ENCODE data around the gene KLHDC9.
"Not testable (repeated sequence)": the region's sequence is repeated elsewhere in the genome, so short reads cannot be mapped to it uniquely, and the experiment has no call there.

The KLHDC9 gene

GRCh38 chr1:161096015-161096414 is 2.1 kb upstream of the KLHDC9 start:
- DNase-seq: no peak

GRCh38 chr1:161096530-161096929 is 1.6 kb upstream of the KLHDC9 start:
- DNase-seq: no peak

- DNase-seq: no peak
Observed at GRCh38 chr1:161099090-161099802, 1.1 kb downstream of the KLHDC9 start.

GRCh38 chr1:161100556-161100955 is 2.4 kb downstream of the KLHDC9 start:
- DNase-seq: no peak

GRCh38 chr1:161106431-161106830 is 8.3 kb downstream of the KLHDC9 start:
- no peak for DNase-seq

GRCh38 chr1:161111117-161111516 is 13.0 kb downstream of the KLHDC9 start:
- no peak for DNase-seq

- DNase-seq: no peak
Observed at GRCh38 chr1:161111527-161111926, 13.4 kb downstream of the KLHDC9 start.

- DNase-seq: no peak
Observed at GRCh38 chr1:161113915-161114314, 15.8 kb downstream of the KLHDC9 start.

- DNase-seq: no peak
Observed at GRCh38 chr1:161114556-161114955, 16.4 kb downstream of the KLHDC9 start.

- peak; percentile 47 for DNase-seq
Observed at GRCh38 chr1:161115132-161115711, 17.1 kb downstream of the KLHDC9 start.

- not testable (repeated sequence) for DNase-seq
Observed at GRCh38 chr1:161115961-161116360, 17.8 kb downstream of the KLHDC9 start.

- peak; percentile 79 for DNase-seq
Observed at GRCh38 chr1:161117759-161118581, 19.8 kb downstream of the KLHDC9 start, which contains the start of the genes NIT1 and PFDN2. Gene NIT1 (plus strand): TSS chr1:161118105. CDS start chr1:161118177, 72 bp downstream. Gene PFDN2 (minus strand): TSS chr1:161118037. CDS start chr1:161118026, 11 bp downstream.

GRCh38 chr1:161119092-161119903 is 21.1 kb downstream of the KLHDC9 start:
- DNase-seq: peak; percentile 77

- DNase-seq: no peak
Observed at GRCh38 chr1:161121042-161121650, 23.0 kb downstream of the KLHDC9 start.

GRCh38 chr1:161121834-161122233 is 23.7 kb downstream of the KLHDC9 start:
- no peak for DNase-seq

- no peak for DNase-seq
Observed at GRCh38 chr1:161122967-161123366, 24.8 kb downstream of the KLHDC9 start.

GRCh38 chr1:161127649-161128048 is 29.5 kb downstream of the KLHDC9 start:
- no peak for DNase-seq

GRCh38 chr1:161128591-161129420 is 30.6 kb downstream of the KLHDC9 start:
- DNase-seq: no peak

- DNase-seq: no peak
Observed at GRCh38 chr1:161130266-161130665, 32.1 kb downstream of the KLHDC9 start.

GRCh38 chr1:161131523-161132409 is 33.6 kb downstream of the KLHDC9 start:
- peak; percentile 17 for DNase-seq

All from fibroblast of skin of back (primary cell).